ENCODE data around the gene WDR18.
"Not testable (repeated sequence)": the region's sequence is repeated elsewhere in the genome, so short reads cannot be mapped to it uniquely, and the experiment has no call there.

WDR18 gene

GRCh38 chr19:1025080-1025479 lies 40.9 kb downstream of the WDR18 start:
- not testable (repeated sequence) for DNase-seq

GRCh38 chr19:1025960-1026782 lies 42.0 kb downstream of the WDR18 start, which contains the start of gene CNN2:
CNN2 (plus strand) TSS chr19:1026608; CDS start chr19:1026662, 54 bp downstream.
- peak; percentile 62 for DNase-seq

GRCh38 chr19:1026783-1027649 lies 42.9 kb downstream of the WDR18 start:
- DNase-seq: peak; percentile 45

GRCh38 chr19:1027650-1028061 lies 43.5 kb downstream of the WDR18 start:
- no peak for DNase-seq

GRCh38 chr19:1028062-1028926 lies 44.1 kb downstream of the WDR18 start:
- DNase-seq: peak; percentile 23

- no peak for DNase-seq
These were observed 48.2 kb downstream of the WDR18 start for GRCh38 chr19:1032264-1032867.

- no peak for DNase-seq
These were observed 52.0 kb downstream of the WDR18 start for GRCh38 chr19:1035998-1036621.

GRCh38 chr19:1037621-1038064 lies 53.5 kb downstream of the WDR18 start:
- no peak for DNase-seq

- peak; percentile 21 for DNase-seq
These were observed 55.0 kb downstream of the WDR18 start for GRCh38 chr19:1038978-1039645.

- peak; percentile 97 for DNase-seq
These were observed 55.7 kb downstream of the WDR18 start, which contains the start of gene ABCA7 for GRCh38 chr19:1039646-1040475. ABCA7 (plus strand) TSS chr19:1040107; CDS start chr19:1041362, 1,255 bp downstream.

GRCh38 chr19:1040476-1041271 lies 56.5 kb downstream of the WDR18 start:
- DNase-seq: peak; percentile 99

GRCh38 chr19:1041272-1041834 lies 57.2 kb downstream of the WDR18 start:
- DNase-seq: no peak

GRCh38 chr19:1041835-1042685 lies 57.9 kb downstream of the WDR18 start:
- DNase-seq: no peak

- DNase-seq: peak; percentile 7
These were observed 58.8 kb downstream of the WDR18 start for GRCh38 chr19:1042689-1043511.

All from hematopoietic multipotent progenitor cell treated with erythropoietin and hydrocortisone succinate and interleukin-3 and kit ligand, for 8 days (in vitro differentiated cells).